ENCODE measurements around the gene FOXP1.
A peak's percentile ranks its signal among the peaks of the same experiment; 100 is the strongest.
"Not testable (repeated sequence)": the region's sequence is repeated elsewhere in the genome, so short reads cannot be mapped to it uniquely, and the experiment has no call there.

The FOXP1 gene

GRCh38 chr3:71451060-71451459 lies 132.5 kb downstream of the FOXP1 start:
- DNase-seq (ENCODE audit: low read depth), result no peak

GRCh38 chr3:71450162-71450561 lies 133.4 kb downstream of the FOXP1 start:
- DNase-seq (ENCODE audit: low read depth), result no peak

- no peak for DNase-seq (ENCODE audit: low read depth)
Measured at GRCh38 chr3:71447803-71448202, 135.7 kb downstream of the FOXP1 start.

- DNase-seq (ENCODE audit: low read depth), result no peak
Measured at GRCh38 chr3:71447197-71447596, 136.3 kb downstream of the FOXP1 start.

GRCh38 chr3:71446734-71447133 lies 136.8 kb downstream of the FOXP1 start:
- DNase-seq (ENCODE audit: low read depth), result no peak

GRCh38 chr3:71446260-71446659 lies 137.3 kb downstream of the FOXP1 start:
- no peak for DNase-seq (ENCODE audit: low read depth)

GRCh38 chr3:71444861-71445259 lies 138.7 kb downstream of the FOXP1 start:
- no peak for DNase-seq (ENCODE audit: low read depth)

GRCh38 chr3:71444028-71444860 lies 139.3 kb downstream of the FOXP1 start:
- peak; percentile 72 for DNase-seq (ENCODE audit: low read depth)

GRCh38 chr3:71443332-71443731 lies 140.2 kb downstream of the FOXP1 start:
- no peak for DNase-seq (ENCODE audit: low read depth)

GRCh38 chr3:71442652-71443042 lies 140.9 kb downstream of the FOXP1 start:
- DNase-seq (ENCODE audit: low read depth), result no peak

- DNase-seq (ENCODE audit: low read depth), result no peak
Measured at GRCh38 chr3:71441925-71442651, 141.4 kb downstream of the FOXP1 start.

- DNase-seq (ENCODE audit: low read depth), result no peak
Measured at GRCh38 chr3:71441217-71441924, 142.2 kb downstream of the FOXP1 start.

- no peak for DNase-seq (ENCODE audit: low read depth)
Measured at GRCh38 chr3:71438904-71439303, 144.6 kb downstream of the FOXP1 start.

- DNase-seq (ENCODE audit: low read depth), result no peak
Measured at GRCh38 chr3:71438071-71438685, 145.3 kb downstream of the FOXP1 start.

- no peak for DNase-seq (ENCODE audit: low read depth)
Measured at GRCh38 chr3:71436337-71436736, 147.2 kb downstream of the FOXP1 start.

- DNase-seq (ENCODE audit: low read depth), result not testable (repeated sequence)
Measured at GRCh38 chr3:71435836-71436235, 147.7 kb downstream of the FOXP1 start.

- DNase-seq (ENCODE audit: low read depth), result no peak
Measured at GRCh38 chr3:71433631-71434030, 149.9 kb downstream of the FOXP1 start.

GRCh38 chr3:71432044-71432975 lies 151.2 kb downstream of the FOXP1 start:
- DNase-seq (ENCODE audit: low read depth), result no peak

GRCh38 chr3:71430941-71431552 lies 152.5 kb downstream of the FOXP1 start:
- DNase-seq (ENCODE audit: low read depth), result no peak

- no peak for DNase-seq (ENCODE audit: low read depth)
Measured at GRCh38 chr3:71429597-71429988, 153.9 kb downstream of the FOXP1 start.

Data from non-pigmented ciliary epithelial cell (primary cell).